Gastrocnemius medialis (tissue), 4 donors: Measurements from ENCODE around the gene MAU2.

Experiments used
- CTCF ChIP-seq, 5 experiments: fragments of 450-650 bp in 3 of 5; fragments of 200-600 bp in 2 of 5; sonication (generic) in 2 of 5; IDR thresholded peaks in 4 of 5; conservative IDR thresholded peaks in 1 of 5; 1 replicate in 4 of 5; 2 replicates in 1 of 5; pipeline ENCODE4 v1.5.1; 2016 to 2019; ENCODE audit warnings: antibody characterized with exemption in 5 of 5, mild to moderate bottlenecking in 3 of 5, moderate library complexity in 3 of 5
- POLR2A ChIP-seq, 2 donors: fragments of 450-650 bp; IDR thresholded peaks; one replicate each; pipeline ENCODE4 v1.6.1; 2017; ENCODE audit warnings: antibody characterized with exemption in 2 of 2, mild to moderate bottlenecking in 2 of 2, moderate library complexity in 2 of 2

- no peak for TF ChIP-seq CTCF (IDR thresholded peaks at IDR 0.05 in 4 of 5, conservative IDR thresholded peaks at IDR 0.05 in 1 of 5)
- no peak for TF ChIP-seq POLR2A (IDR thresholded peaks at IDR 0.05)
Measured at GRCh38 chr19:19296953-19297689, 23.5 kb upstream of the MAU2 start.
